SH-SY5Y (cell line): Measurements from ENCODE around the gene ICE1.

ENCODE experiments used
- GATA2 ChIP-seq: IDR thresholded peaks from 2 replicates; pipeline ENCODE4 v1.6.1; 2011; ENCODE audit warnings: mild to moderate bottlenecking, low read depth, low read length
- GATA3 ChIP-seq: IDR thresholded peaks from 2 replicates; pipeline ENCODE4 v1.6.1; 2011; ENCODE audit warnings: low read depth, mild to moderate bottlenecking, low read length, moderate library complexity

- TF ChIP-seq GATA2 (no peak), GATA3 (no peak)
These were observed 34.4 kb downstream of the ICE1 start for GRCh38 chr5:5456858-5457257.
